Germinal center (tissue), 1 donor: ENCODE measurements around the gene ADGRA1.
"Not testable (repeated sequence)": the region's sequence is repeated elsewhere in the genome, so short reads cannot be mapped to it uniquely, and the experiment has no call there.

ENCODE experiments used
- DNase-seq: peaks from one replicate; pipeline ENCODE4 v3.0.0; 2012; ENCODE audit warnings: mixed read lengths, low spot score

ADGRA1 gene

GRCh38 chr10:133163889-133164815 lies 76.4 kb downstream of the ADGRA1 start:
- DNase-seq = no peak

GRCh38 chr10:133164816-133165555 lies 77.3 kb downstream of the ADGRA1 start:
- no peak for DNase-seq

GRCh38 chr10:133165556-133166503 lies 78.1 kb downstream of the ADGRA1 start:
- DNase-seq = no peak

GRCh38 chr10:133166504-133166827 lies 78.7 kb downstream of the ADGRA1 start:
- no peak for DNase-seq

- no peak for DNase-seq
Measured at GRCh38 chr10:133166828-133167692, 79.3 kb downstream of the ADGRA1 start.

GRCh38 chr10:133167693-133168616 lies 80.2 kb downstream of the ADGRA1 start:
- DNase-seq = no peak

- no peak for DNase-seq
Measured at GRCh38 chr10:133168617-133169031, 80.9 kb downstream of the ADGRA1 start.

- no peak for DNase-seq
Measured at GRCh38 chr10:133169173-133169947, 81.6 kb downstream of the ADGRA1 start.

GRCh38 chr10:133170092-133170491 lies 82.4 kb downstream of the ADGRA1 start:
- DNase-seq = no peak

- no peak for DNase-seq
Measured at GRCh38 chr10:133173860-133174640, 86.3 kb downstream of the ADGRA1 start.

- no peak for DNase-seq
Measured at GRCh38 chr10:133174689-133175263, 87.1 kb downstream of the ADGRA1 start.

- DNase-seq = not testable (repeated sequence)
Measured at GRCh38 chr10:133175624-133176023, 87.9 kb downstream of the ADGRA1 start.

- no peak for DNase-seq
Measured at GRCh38 chr10:133176546-133176945, 88.8 kb downstream of the ADGRA1 start.

GRCh38 chr10:133177380-133178157 lies 89.8 kb downstream of the ADGRA1 start:
- DNase-seq = no peak

GRCh38 chr10:133178357-133179127 lies 90.8 kb downstream of the ADGRA1 start:
- DNase-seq = no peak

- DNase-seq = no peak
Measured at GRCh38 chr10:133179128-133179520, 91.4 kb downstream of the ADGRA1 start.
